ENCODE measurements around the gene MUC2.
A peak's percentile ranks its signal among the peaks of the same experiment; 100 is the strongest.
"Not testable (repeated sequence)": the region's sequence is repeated elsewhere in the genome, so short reads cannot be mapped to it uniquely, and the experiment has no call there.

Gene MUC2

GRCh38 chr11:1109101-1109917 lies 34.6 kb downstream of the MUC2 start:
- ChIA-PET CTCF (no interaction called here), POLR2A (no interaction called here)
- TF ChIP-seq TARDBP (IDR thresholded peaks at IDR 0.05): no peak
- TF ChIP-seq FOXM1 (IDR thresholded peaks at IDR 0.05; ENCODE audit: borderline replicate concordance): no peak
- no peak for TF ChIP-seq ELF4 (IDR thresholded peaks at IDR 0.05)
- TF ChIP-seq LEF1 (IDR thresholded peaks at IDR 0.05; ENCODE audit: borderline replicate concordance): no peak
- no peak for TF ChIP-seq HDGF (IDR thresholded peaks at IDR 0.05; ENCODE audit: borderline replicate concordance)
- TF ChIP-seq FOXA1 (IDR thresholded peaks at IDR 0.05): no peak

GRCh38 chr11:1109918-1110705 lies 35.4 kb downstream of the MUC2 start:
- ChIA-PET POLR2A (no interaction called here), CTCF (no interaction called here)
- DNase-seq (ENCODE audit: extremely low spot score): no peak
- TF ChIP-seq SP1 (IDR thresholded peaks at IDR 0.05) (no peak), FOXK2 (IDR thresholded peaks at IDR 0.05) (no peak), L3MBTL2 (conservative IDR thresholded peaks at IDR 0.05) (no peak), FOXA1 (IDR thresholded peaks at IDR 0.05) (no peak), ELF4 (IDR thresholded peaks at IDR 0.05) (no peak), FOXM1 (IDR thresholded peaks at IDR 0.05; ENCODE audit: borderline replicate concordance) (no peak), LEF1 (IDR thresholded peaks at IDR 0.05; ENCODE audit: borderline replicate concordance) (no peak), SUZ12 (IDR thresholded peaks at IDR 0.05) (no peak), CTBP1 (IDR thresholded peaks at IDR 0.05; ENCODE audit: borderline replicate concordance) (no peak), PKNOX1 (IDR thresholded peaks at IDR 0.05) (no peak), NFRKB (IDR thresholded peaks at IDR 0.05) (no peak), TARDBP (IDR thresholded peaks at IDR 0.05) (no peak), BHLHE40 (IDR thresholded peaks at IDR 0.05; ENCODE audit: borderline replicate concordance) (no peak), HDGF (IDR thresholded peaks at IDR 0.05; ENCODE audit: borderline replicate concordance) (no peak), ZNF384 (IDR thresholded peaks at IDR 0.05) (no peak)

More at GRCh38 chr11:1109101-1109917, 34.6 kb downstream of the MUC2 start:
- no peak for DNase-seq (ENCODE audit: extremely low spot score)

GRCh38 chr11:1111545-1112212 lies 37.0 kb downstream of the MUC2 start:
- DNase-seq (ENCODE audit: extremely low spot score): no peak
- CTCF ChIA-PET: no interaction called here
- TF ChIP-seq BHLHE40 (IDR thresholded peaks at IDR 0.05; ENCODE audit: borderline replicate concordance) (no peak), HDGF (IDR thresholded peaks at IDR 0.05; ENCODE audit: borderline replicate concordance) (no peak), ZNF384 (IDR thresholded peaks at IDR 0.05) (no peak), FOXM1 (IDR thresholded peaks at IDR 0.05; ENCODE audit: borderline replicate concordance) (no peak)
- POLR2A ChIA-PET: no interaction called here

GRCh38 chr11:1112351-1113191 lies 37.9 kb downstream of the MUC2 start:
- CTCF ChIA-PET: no interaction called here
- DNase-seq (ENCODE audit: extremely low spot score): peak; percentile 58
- POLR2A ChIA-PET: no interaction called here
- TF ChIP-seq ELF4 (IDR thresholded peaks at IDR 0.05) (no peak), BHLHE40 (IDR thresholded peaks at IDR 0.05; ENCODE audit: borderline replicate concordance) (no peak), NFRKB (IDR thresholded peaks at IDR 0.05) (no peak), TARDBP (IDR thresholded peaks at IDR 0.05) (no peak), ARNT (IDR thresholded peaks at IDR 0.05) (no peak), SUZ12 (IDR thresholded peaks at IDR 0.05) (no peak), LEF1 (IDR thresholded peaks at IDR 0.05; ENCODE audit: borderline replicate concordance) (no peak), CTBP1 (IDR thresholded peaks at IDR 0.05; ENCODE audit: borderline replicate concordance) (no peak), FOXA1 (IDR thresholded peaks at IDR 0.05) (no peak), SP1 (IDR thresholded peaks at IDR 0.05) (no peak)

GRCh38 chr11:1113405-1114201 lies 38.9 kb downstream of the MUC2 start:
- TF ChIP-seq PKNOX1 (IDR thresholded peaks at IDR 0.05): no peak
- no peak for TF ChIP-seq ELF4 (IDR thresholded peaks at IDR 0.05)
- TF ChIP-seq FOXM1 (IDR thresholded peaks at IDR 0.05; ENCODE audit: borderline replicate concordance): no peak
- TF ChIP-seq CTBP1 (IDR thresholded peaks at IDR 0.05; ENCODE audit: borderline replicate concordance): no peak
- TF ChIP-seq HDGF (IDR thresholded peaks at IDR 0.05; ENCODE audit: borderline replicate concordance): no peak
- no peak for TF ChIP-seq L3MBTL2 (conservative IDR thresholded peaks at IDR 0.05)
- no peak for TF ChIP-seq TARDBP (IDR thresholded peaks at IDR 0.05)
- no peak for TF ChIP-seq BHLHE40 (IDR thresholded peaks at IDR 0.05; ENCODE audit: borderline replicate concordance)
- no peak for TF ChIP-seq LEF1 (IDR thresholded peaks at IDR 0.05; ENCODE audit: borderline replicate concordance)
- CTCF ChIA-PET: no interaction called here
- no peak for DNase-seq (ENCODE audit: extremely low spot score)
- POLR2A ChIA-PET: no interaction called here

GRCh38 chr11:1115292-1115691 lies 40.6 kb downstream of the MUC2 start:
- CTCF ChIA-PET; POLR2A ChIA-PET; DNase-seq (ENCODE audit: extremely low spot score): not testable (repeated sequence)

All from HEK293T (cell line).